GM10266 (cell line): ENCODE measurements around the gene FAM13C.

Experiments used
- DNase-seq: peaks from one replicate; pipeline ENCODE4 v3.0.0; 2012; ENCODE audit errors: extremely low spot score
- CTCF ChIP-seq: IDR thresholded peaks from 2 replicates; pipeline ENCODE4 v1.5.1; 2012; ENCODE audit warnings: mild to moderate bottlenecking, low read depth; ENCODE audit not compliant: control insufficient read depth, insufficient read depth; ENCODE audit errors: missing control alignments

FAM13C gene

DNA sequence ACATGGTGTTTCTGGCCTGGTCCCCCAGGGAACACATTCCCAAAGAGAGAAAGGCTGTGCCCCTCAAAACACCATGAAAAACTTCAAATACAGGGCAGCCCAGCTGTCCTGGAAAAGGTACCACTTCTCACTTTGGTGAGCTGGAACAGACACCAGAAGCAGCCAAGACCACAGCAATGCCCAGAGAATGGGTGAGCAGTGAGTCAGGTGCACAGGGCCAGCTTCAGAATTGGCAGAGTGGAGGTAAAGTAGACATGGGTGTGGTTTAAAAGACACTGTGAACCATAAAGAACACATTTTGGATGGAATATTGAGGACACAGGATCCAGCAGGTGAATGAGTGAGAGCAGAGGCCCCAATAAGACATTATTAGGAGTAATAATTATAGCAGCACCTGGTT, 51.3 kb downstream of the FAM13C start:
- no peak for DNase-seq
- TF ChIP-seq CTCF = no peak

- no peak for TF ChIP-seq CTCF
- DNase-seq = no peak
These were observed 51.9 kb downstream of the FAM13C start for GRCh38 chr10:59310324-59310914.

DNA sequence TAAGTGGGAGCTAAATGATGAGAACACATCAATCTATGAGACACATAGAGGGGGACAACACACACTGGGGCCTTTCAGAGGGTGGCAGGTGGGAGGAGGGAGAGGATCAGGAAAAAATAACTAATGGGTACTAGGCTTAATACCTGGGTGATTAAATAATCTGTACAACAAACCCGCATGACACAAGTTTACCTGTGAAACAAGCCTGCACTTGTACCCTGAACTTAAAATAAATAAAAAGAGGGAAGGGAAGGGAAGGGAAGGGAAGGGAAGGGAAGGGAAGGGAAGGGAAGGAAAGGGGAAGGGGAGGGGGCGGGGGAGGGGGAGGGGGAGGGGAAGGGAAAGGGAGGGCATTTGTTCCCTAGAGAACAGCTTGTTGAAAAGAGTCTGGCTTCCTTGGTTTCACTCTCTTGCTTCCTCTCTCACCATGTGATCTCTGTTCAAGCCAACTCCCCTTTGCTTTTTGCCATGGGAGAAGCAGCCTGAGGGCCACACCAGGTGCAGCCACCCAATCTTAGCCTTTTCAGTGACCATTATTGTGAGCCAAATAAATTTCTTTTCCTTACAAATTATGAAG, 57.7 kb downstream of the FAM13C start:
- no peak for TF ChIP-seq CTCF
- DNase-seq = no peak

GRCh38 chr10:59303018-59303417, 59.3 kb downstream of the FAM13C start:
- no peak for TF ChIP-seq CTCF
- DNase-seq = no peak

DNA sequence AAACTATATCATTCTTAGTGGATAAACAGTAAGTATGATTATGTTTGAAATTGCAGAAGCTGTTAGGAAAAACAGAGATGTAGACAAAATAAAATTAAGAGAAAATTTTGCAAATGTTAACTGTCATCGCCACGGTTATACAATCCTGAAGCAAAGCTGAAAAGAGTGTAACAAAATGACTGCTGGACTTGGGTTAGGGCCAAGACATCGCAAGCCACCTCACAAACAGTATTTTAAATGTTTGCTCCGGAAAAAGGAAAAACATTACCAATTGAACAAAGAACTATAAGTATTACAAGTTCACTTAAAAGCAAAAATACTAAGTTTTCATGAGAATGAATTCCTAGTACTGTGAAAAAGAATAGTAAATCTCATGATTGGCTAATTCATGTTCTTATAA, 60.0 kb downstream of the FAM13C start:
- TF ChIP-seq CTCF = no peak

DNA sequence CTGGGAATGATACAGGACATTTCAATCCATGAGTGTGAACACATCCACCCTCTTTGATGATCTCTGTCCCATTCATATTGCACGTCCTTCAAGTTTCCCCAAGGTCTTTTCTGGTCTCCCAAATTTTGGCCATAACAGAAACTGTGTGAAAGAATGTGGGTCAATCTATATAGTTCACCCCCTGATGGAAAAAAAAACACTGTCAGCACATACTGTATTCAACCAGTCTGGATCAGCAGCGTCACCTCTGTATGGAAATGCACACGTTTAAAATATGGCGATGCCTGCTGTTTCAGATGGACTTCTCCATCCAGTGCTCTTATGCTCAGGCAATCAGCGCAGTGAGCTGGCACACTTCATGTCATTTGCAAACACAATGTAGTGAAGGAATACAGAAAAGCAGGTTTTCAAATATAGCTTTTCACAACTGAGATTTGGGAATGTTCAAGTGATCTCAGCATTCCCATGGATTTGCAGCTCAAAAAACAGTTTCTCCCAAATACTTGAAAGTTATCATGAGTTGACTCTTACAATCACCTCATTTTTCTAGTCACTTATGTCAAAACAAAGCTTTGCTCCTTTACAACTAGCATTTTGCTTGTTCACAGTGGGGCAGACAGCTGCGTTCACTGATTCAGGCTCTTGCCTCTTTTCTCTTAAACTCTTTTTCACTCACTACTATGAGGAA, 61.1 kb downstream of the FAM13C start:
- no peak for DNase-seq
- TF ChIP-seq CTCF = no peak

More for the DNA sequence above, 60.0 kb downstream of the FAM13C start:
- DNase-seq = no peak

DNA sequence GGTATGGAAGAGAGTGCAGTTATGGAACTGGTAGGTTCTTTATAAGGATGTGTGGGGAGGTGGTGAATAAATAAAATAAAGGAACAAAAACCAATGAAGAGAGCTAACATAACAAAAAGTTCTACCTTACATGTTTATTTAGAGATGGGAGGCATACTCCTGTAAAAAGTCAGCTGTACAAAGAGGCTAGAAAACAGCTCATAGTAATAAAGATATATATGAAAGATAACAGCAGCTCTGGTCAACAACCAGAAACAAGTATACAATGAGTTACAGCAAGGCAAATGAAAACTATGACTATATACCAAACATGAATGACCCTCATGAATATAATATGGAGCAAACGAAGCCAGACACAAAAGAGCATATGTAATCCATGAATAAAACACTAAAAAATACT, 62.0 kb downstream of the FAM13C start:
- no peak for DNase-seq
- TF ChIP-seq CTCF = no peak
